Endothelial cell (in vitro differentiated cells): ENCODE measurements around the gene OR8J1. TPM values are rescaled to one million over a fixed set of nuclear protein-coding genes. Genes with fewer than 3 reads are reported as not detected.
"Not testable (repeated sequence)": the region's sequence is repeated elsewhere in the genome, so short reads cannot be mapped to it uniquely, and the experiment has no call there.

ENCODE experiments used
- DNase-seq: peaks from one replicate; pipeline ENCODE4 v3.0.0; 2021; ENCODE audit warnings: low spot score
- H3K27ac Mint-ChIP-seq: one replicate; pipeline ENCODE4 v1.8.0; 2021; ENCODE audit warnings: mixed read lengths, inconsistent platforms; ENCODE audit not compliant: unreplicated experiment
- H3K27me3 Mint-ChIP-seq: one replicate; pipeline ENCODE4 v1.8.0; 2021; ENCODE audit warnings: mild to moderate bottlenecking, moderate library complexity, mixed read lengths, inconsistent platforms; ENCODE audit not compliant: unreplicated experiment
- H3K36me3 Mint-ChIP-seq: one replicate; pipeline ENCODE4 v1.8.0; 2021; ENCODE audit warnings: mild to moderate bottlenecking, low read depth, mixed read lengths, inconsistent platforms; ENCODE audit not compliant: unreplicated experiment
- H3K4me1 Mint-ChIP-seq: one replicate; pipeline ENCODE4 v1.8.0; 2021; ENCODE audit warnings: mild to moderate bottlenecking, mixed read lengths, inconsistent platforms; ENCODE audit not compliant: unreplicated experiment
- H3K4me3 Mint-ChIP-seq: one replicate; pipeline ENCODE4 v1.8.0; 2021; ENCODE audit warnings: mild to moderate bottlenecking, mixed read lengths, inconsistent platforms; ENCODE audit not compliant: unreplicated experiment
- H3K9me3 Mint-ChIP-seq: one replicate; pipeline ENCODE4 v1.8.0; 2021; ENCODE audit warnings: mixed read lengths, inconsistent platforms; ENCODE audit not compliant: unreplicated experiment
- CTCF ChIP-seq: fragments of 200-600 bp; sonication (generic); IDR thresholded peaks from one replicate; pipeline ENCODE4 v1.5.0; 2021; ENCODE audit warnings: antibody characterized with exemption; ENCODE audit not compliant: unreplicated experiment
- total RNA-seq: library from RNA; stranded (reverse); fragmentation: NEBNext Ultra II Directional; extraction: Animal tissue kit (Norgen Biotek cat#: 25700); gene quantifications from one replicate; pipeline ENCODE4 v1.2.1, GENCODE V29; 2021; ENCODE audit not compliant: unreplicated experiment

OR8J1 gene
- total RNA-seq, 1 donor from 2014 or later = not detected

GRCh38 chr11:56394381-56394780, 40.3 kb downstream of the OR8J1 start:
- Mint-ChIP-seq H3K27ac (no peak overlapping the region), H3K36me3 (no peaks in the 10 kb centered on the region), H3K27me3 (no peaks in the 10 kb centered on the region), H3K9me3 (no peaks in the 10 kb centered on the region), H3K4me1 (no peaks in the 10 kb centered on the region), H3K4me3 (no peak overlapping the region)
- DNase-seq = no peak
- TF ChIP-seq CTCF = no peak

GRCh38 chr11:56396047-56396446, 42.0 kb downstream of the OR8J1 start:
- no peaks in the 10 kb centered on the region for H3K36me3 Mint-ChIP-seq
- H3K4me3 Mint-ChIP-seq = no peak overlapping the region
- DNase-seq = no peak
- no peak overlapping the region for H3K27ac Mint-ChIP-seq
- no peaks in the 10 kb centered on the region for H3K4me1 Mint-ChIP-seq
- no peak for TF ChIP-seq CTCF
- no peaks in the 10 kb centered on the region for H3K27me3 Mint-ChIP-seq
- H3K9me3 Mint-ChIP-seq = no peaks in the 10 kb centered on the region

- not testable (repeated sequence) for H3K4me3 Mint-ChIP-seq, DNase-seq, H3K4me1 Mint-ChIP-seq, H3K27me3 Mint-ChIP-seq, H3K36me3 Mint-ChIP-seq, H3K9me3 Mint-ChIP-seq, H3K27ac Mint-ChIP-seq
These were observed 47.9 kb downstream of the OR8J1 start for GRCh38 chr11:56401858-56402461.

GRCh38 chr11:56404393-56404792, 50.3 kb downstream of the OR8J1 start:
- no peaks in the 10 kb centered on the region for H3K36me3 Mint-ChIP-seq
- no peak overlapping the region for H3K4me3 Mint-ChIP-seq
- no peaks in the 10 kb centered on the region for H3K9me3 Mint-ChIP-seq
- no peak for DNase-seq
- H3K4me1 Mint-ChIP-seq = no peaks in the 10 kb centered on the region
- H3K27me3 Mint-ChIP-seq = no peaks in the 10 kb centered on the region
- TF ChIP-seq CTCF = no peak
- no peak overlapping the region for H3K27ac Mint-ChIP-seq

- TF ChIP-seq CTCF = no peak
- Mint-ChIP-seq H3K27me3 (no peaks in the 10 kb centered on the region), H3K4me3 (no peak overlapping the region), H3K9me3 (no peaks in the 10 kb centered on the region), H3K4me1 (no peaks in the 10 kb centered on the region), H3K36me3 (no peaks in the 10 kb centered on the region), H3K27ac (no peak overlapping the region)
- DNase-seq = no peak
These were observed 56.7 kb downstream of the OR8J1 start for GRCh38 chr11:56410801-56411200.

Other genes with a start within 250 kb of the OR8J1 start
- not detected for gene OR8H3, start 231.9 kb upstream of the OR8J1 start, total RNA-seq
- gene OR8J3, start 214.1 kb upstream of the OR8J1 start, total RNA-seq = not detected
- gene OR8K5, start 194.0 kb upstream of the OR8J1 start, total RNA-seq = not detected
- gene OR5J2, start 177.7 kb upstream of the OR8J1 start, total RNA-seq = not detected
- gene OR5T2, start 120.0 kb upstream of the OR8J1 start, total RNA-seq = not detected
- gene OR5T3, start 102.0 kb upstream of the OR8J1 start, total RNA-seq = not detected
- not detected for gene OR5T1, start 80.1 kb upstream of the OR8J1 start, total RNA-seq
- gene OR8H1, start 62.0 kb upstream of the OR8J1 start, total RNA-seq = not detected
- gene OR8K3, start 39.1 kb upstream of the OR8J1 start, total RNA-seq = not detected
- gene OR8K1, start 8.3 kb upstream of the OR8J1 start, total RNA-seq = not detected
- gene OR8U1, start 21.3 kb downstream of the OR8J1 start, total RNA-seq = not detected
- not detected for gene OR5AL1, start 58.4 kb downstream of the OR8J1 start, total RNA-seq
- not detected for gene OR5M3, start 119.1 kb downstream of the OR8J1 start, total RNA-seq
- gene OR5M8, start 137.1 kb downstream of the OR8J1 start, total RNA-seq = not detected
- gene OR5M11, start 189.0 kb downstream of the OR8J1 start, total RNA-seq = not detected
- gene OR5M10, start 223.4 kb downstream of the OR8J1 start, total RNA-seq = not detected